GM18868 (cell line): ENCODE measurements around the gene ENOX1.

Source experiments
- ATAC-seq: cut with Tn5 transposase; IDR thresholded peaks from one replicate; pipeline ENCODE4 v1.9.1; 2021; ENCODE audit warnings: mild to moderate bottlenecking, moderate library complexity; ENCODE audit not compliant: unreplicated experiment

Gene ENOX1

GRCh38 chr13:43401361-43401760 lies 385.4 kb downstream of the ENOX1 start:
- no peak for ATAC-seq

- no peak for ATAC-seq
These were observed 389.7 kb downstream of the ENOX1 start for GRCh38 chr13:43397111-43397510.

- ATAC-seq, result no peak
These were observed 395.7 kb downstream of the ENOX1 start for GRCh38 chr13:43391036-43391435.

- no peak for ATAC-seq
These were observed 396.2 kb downstream of the ENOX1 start for GRCh38 chr13:43390619-43391018.

GRCh38 chr13:43389983-43390382 lies 396.8 kb downstream of the ENOX1 start:
- ATAC-seq, result no peak

- ATAC-seq, result no peak
These were observed 397.2 kb downstream of the ENOX1 start for GRCh38 chr13:43389573-43389972.

- no peak for ATAC-seq
These were observed 398.3 kb downstream of the ENOX1 start for GRCh38 chr13:43388282-43389034.

GRCh38 chr13:43387880-43388279 lies 398.9 kb downstream of the ENOX1 start:
- no peak for ATAC-seq

GRCh38 chr13:43383498-43384165 lies 403.1 kb downstream of the ENOX1 start:
- no peak for ATAC-seq

- ATAC-seq, result no peak
These were observed 407.0 kb downstream of the ENOX1 start for GRCh38 chr13:43379738-43380137.

GRCh38 chr13:43377973-43378372 lies 408.8 kb downstream of the ENOX1 start:
- no peak for ATAC-seq

GRCh38 chr13:43377149-43377548 lies 409.6 kb downstream of the ENOX1 start:
- no peak for ATAC-seq

GRCh38 chr13:43376596-43376995 lies 410.2 kb downstream of the ENOX1 start:
- ATAC-seq, result no peak

- ATAC-seq, result no peak
These were observed 410.8 kb downstream of the ENOX1 start for GRCh38 chr13:43375797-43376465.

GRCh38 chr13:43374621-43375020 lies 412.2 kb downstream of the ENOX1 start:
- ATAC-seq, result no peak

GRCh38 chr13:43373400-43373799 lies 413.4 kb downstream of the ENOX1 start:
- no peak for ATAC-seq

- ATAC-seq, result no peak
These were observed 415.9 kb downstream of the ENOX1 start for GRCh38 chr13:43370842-43371241.

- no peak for ATAC-seq
These were observed 417.5 kb downstream of the ENOX1 start for GRCh38 chr13:43369319-43369718.

- no peak for ATAC-seq
These were observed 418.8 kb downstream of the ENOX1 start for GRCh38 chr13:43368003-43368402.

- no peak for ATAC-seq
These were observed 421.8 kb downstream of the ENOX1 start for GRCh38 chr13:43365039-43365344.

GRCh38 chr13:43364210-43365038 lies 422.3 kb downstream of the ENOX1 start:
- no peak for ATAC-seq
